Activated B cell treated with CpG ODN at 0.5 μM for 24 hours (primary cell): ENCODE measurements around the gene SH3GL3. TPM values are rescaled to one million over a fixed set of nuclear protein-coding genes. Genes with fewer than 3 reads are reported as not detected.

ENCODE experiments used
- ATAC-seq: fragments of 200-7000 bp; cut with Tn5 transposase; one replicate; pipeline ENCODE4 v1.10.0; 2021; ENCODE audit warnings: low read depth, mild to moderate bottlenecking, moderate library complexity
- CTCF ChIA-PET: fragments of 350-600 bp; sonication (Branson Sonifier 250); formaldehyde crosslinking; loops from one replicate; lab custom pipeline; 2021; ENCODE audit warnings: antibody characterized with exemption; lab: Charles Lee
- POLR2A ChIA-PET: fragments of 350-600 bp; sonication (Branson Sonifier 250); formaldehyde crosslinking; loops from one replicate; lab custom pipeline; 2021; ENCODE audit warnings: antibody characterized with exemption; lab: Charles Lee
- DNase-seq: peaks from one replicate; pipeline ENCODE4 v3.0.0; 2022
- H3K27ac Mint-ChIP-seq: one replicate; pipeline ENCODE4 v1.8.0; 2020; ENCODE audit warnings: mixed read lengths
- H3K27me3 Mint-ChIP-seq: one replicate; pipeline ENCODE4 v1.8.0; 2021; ENCODE audit warnings: mixed read lengths
- H3K36me3 Mint-ChIP-seq: one replicate; pipeline ENCODE4 v1.8.0; 2021; ENCODE audit warnings: low read depth, mixed read lengths
- H3K4me1 Mint-ChIP-seq: one replicate; pipeline ENCODE4 v1.8.0; 2021; ENCODE audit warnings: mixed read lengths
- H3K4me3 Mint-ChIP-seq: one replicate; pipeline ENCODE4 v1.8.0; 2020; ENCODE audit warnings: mild to moderate bottlenecking, mixed read lengths
- H3K9me3 Mint-ChIP-seq: one replicate; pipeline ENCODE4 v1.8.0; 2020; ENCODE audit warnings: mixed read lengths
- intact Hi-C: fragments of 100-400 bp; cut with micrococcal nuclease; formaldehyde crosslinking; loops from one replicate; pipeline ENCODE4 v1.15.1; 2024
- total RNA-seq: library from RNA; stranded (reverse); gene quantifications from 2 replicates; pipeline ENCODE4 v1.2.3, GENCODE V29; 2022
- TF ChIP-seq, protein P1 (sequence below): fragments of 200-600 bp; IDR thresholded peaks from one replicate; pipeline ENCODE4 v1.8.0; 2022; ENCODE audit warnings: antibody characterized with exemption, mild to moderate bottlenecking

Gene SH3GL3
- total RNA-seq, 1 donor from 2014 or later: not detected

- ATAC-seq (no peak), DNase-seq (no peak)
- Mint-ChIP-seq H3K27ac (no peak overlapping the region), H3K9me3 (no peaks in the 10 kb centered on the region), H3K4me3 (no peak overlapping the region), H3K27me3 (peaks cover 2% of the 10 kb centered on the region), H3K36me3 (no peaks in the 10 kb centered on the region), H3K4me1 (no peaks in the 10 kb centered on the region)
- CTCF ChIA-PET: no interaction called here
- TF ChIP-seq, protein P1, sequence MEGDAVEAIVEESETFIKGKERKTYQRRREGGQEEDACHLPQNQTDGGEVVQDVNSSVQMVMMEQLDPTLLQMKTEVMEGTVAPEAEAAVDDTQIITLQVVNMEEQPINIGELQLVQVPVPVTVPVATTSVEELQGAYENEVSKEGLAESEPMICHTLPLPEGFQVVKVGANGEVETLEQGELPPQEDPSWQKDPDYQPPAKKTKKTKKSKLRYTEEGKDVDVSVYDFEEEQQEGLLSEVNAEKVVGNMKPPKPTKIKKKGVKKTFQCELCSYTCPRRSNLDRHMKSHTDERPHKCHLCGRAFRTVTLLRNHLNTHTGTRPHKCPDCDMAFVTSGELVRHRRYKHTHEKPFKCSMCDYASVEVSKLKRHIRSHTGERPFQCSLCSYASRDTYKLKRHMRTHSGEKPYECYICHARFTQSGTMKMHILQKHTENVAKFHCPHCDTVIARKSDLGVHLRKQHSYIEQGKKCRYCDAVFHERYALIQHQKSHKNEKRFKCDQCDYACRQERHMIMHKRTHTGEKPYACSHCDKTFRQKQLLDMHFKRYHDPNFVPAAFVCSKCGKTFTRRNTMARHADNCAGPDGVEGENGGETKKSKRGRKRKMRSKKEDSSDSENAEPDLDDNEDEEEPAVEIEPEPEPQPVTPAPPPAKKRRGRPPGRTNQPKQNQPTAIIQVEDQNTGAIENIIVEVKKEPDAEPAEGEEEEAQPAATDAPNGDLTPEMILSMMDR: no peak
- intact Hi-C loops: no loop called here
- POLR2A ChIA-PET: no interaction called here
Observed at GRCh38 chr15:83510001-83510400, 62.9 kb downstream of the SH3GL3 start.

DNA sequence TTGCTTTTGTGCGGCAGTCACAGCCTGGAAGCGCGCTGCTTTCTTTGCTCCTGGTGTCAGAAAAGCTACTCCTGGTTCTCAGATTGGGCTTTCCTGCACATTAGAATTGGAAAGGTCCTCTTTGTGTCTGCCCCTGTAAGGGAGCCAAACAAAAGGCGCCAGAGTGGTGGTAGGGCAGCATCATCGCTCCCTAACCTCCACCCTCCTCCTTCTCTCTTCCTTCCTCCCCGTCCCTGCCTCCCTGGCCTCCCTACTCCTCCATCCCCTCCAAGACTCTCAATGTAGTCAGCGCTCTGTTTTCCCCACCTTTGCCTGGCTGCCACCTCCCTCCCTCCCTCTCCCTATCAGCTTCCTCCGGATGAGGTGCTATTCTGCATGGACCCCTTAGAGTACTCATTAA, 65.3 kb downstream of the SH3GL3 start:
- Mint-ChIP-seq H3K9me3 (no peaks in the 10 kb centered on the region), H3K27ac (no peak overlapping the region), H3K4me3 (no peak overlapping the region), H3K36me3 (no peaks in the 10 kb centered on the region), H3K4me1 (no peaks in the 10 kb centered on the region), H3K27me3 (peaks cover 2% of the 10 kb centered on the region)
- no peak for ATAC-seq
- ChIA-PET CTCF (no interaction called here), POLR2A (no interaction called here)
- intact Hi-C loops: no loop called here
- no peak for DNase-seq
- TF ChIP-seq, protein P1: no peak

GRCh38 chr15:83514584-83514983, 67.4 kb downstream of the SH3GL3 start:
- Mint-ChIP-seq H3K9me3 (no peaks in the 10 kb centered on the region), H3K27me3 (peaks cover 2% of the 10 kb centered on the region), H3K4me3 (no peak overlapping the region), H3K4me1 (no peaks in the 10 kb centered on the region), H3K36me3 (no peaks in the 10 kb centered on the region), H3K27ac (no peak overlapping the region)
- ChIA-PET CTCF (no interaction called here), POLR2A (no interaction called here)
- ATAC-seq (no peak), DNase-seq (no peak)
- intact Hi-C loops: no loop called here
- TF ChIP-seq, protein P1: no peak

DNA sequence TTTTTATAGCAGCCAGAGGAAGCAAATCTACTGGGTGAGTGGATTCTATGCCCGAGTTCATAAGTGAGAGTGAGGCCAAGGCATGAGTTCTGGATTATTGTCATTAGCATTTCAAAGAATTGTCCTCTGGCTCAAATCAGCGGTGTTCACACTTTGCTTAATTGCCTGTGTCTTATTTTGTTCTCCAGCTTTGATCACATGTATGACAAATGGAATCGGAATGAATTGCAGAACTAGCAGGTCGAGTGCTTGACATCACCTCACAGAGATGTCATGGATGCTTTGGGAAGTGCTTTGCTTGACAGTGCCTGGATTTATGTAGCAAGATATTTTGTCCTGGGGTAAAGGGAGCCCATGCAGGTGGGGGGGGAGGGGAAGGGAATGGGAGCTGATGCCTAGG, 68.0 kb downstream of the SH3GL3 start:
- Mint-ChIP-seq H3K27ac (no peak overlapping the region), H3K4me3 (no peak overlapping the region), H3K9me3 (no peaks in the 10 kb centered on the region), H3K4me1 (no peaks in the 10 kb centered on the region), H3K36me3 (no peaks in the 10 kb centered on the region), H3K27me3 (peaks cover 2% of the 10 kb centered on the region)
- ChIA-PET CTCF (no interaction called here), POLR2A (no interaction called here)
- intact Hi-C loops: no loop called here
- ATAC-seq (no peak), DNase-seq (no peak)
- TF ChIP-seq, protein P1: no peak

DNA sequence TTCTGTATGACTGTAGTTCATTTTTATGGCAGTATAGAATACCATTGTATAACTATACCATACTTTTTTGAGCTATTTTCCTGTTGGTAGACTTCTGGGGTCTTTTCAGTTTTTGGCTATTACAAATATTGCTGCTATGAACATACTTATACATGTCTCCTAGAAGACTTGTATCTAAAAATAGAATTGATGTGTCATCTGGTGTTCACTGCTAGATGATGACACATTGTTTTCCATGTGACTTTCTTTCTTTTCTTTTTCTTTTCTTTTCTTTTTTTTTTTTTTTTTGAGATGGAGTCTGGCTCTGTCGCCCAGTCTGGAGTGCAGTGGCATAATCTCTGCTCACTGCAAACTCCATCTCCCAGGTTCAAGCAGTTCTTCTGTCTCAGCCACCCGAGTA, 69.8 kb downstream of the SH3GL3 start:
- H3K27me3 Mint-ChIP-seq: peaks cover 6% of the 10 kb centered on the region
- ChIA-PET POLR2A (no interaction called here), CTCF (no interaction called here)
- no peaks in the 10 kb centered on the region for H3K9me3 Mint-ChIP-seq
- TF ChIP-seq, protein P1: no peak
- H3K36me3 Mint-ChIP-seq: no peaks in the 10 kb centered on the region
- DNase-seq (no peak), ATAC-seq (no peak)
- intact Hi-C loops: no loop called here
- H3K4me3 Mint-ChIP-seq: no peak overlapping the region
- H3K4me1 Mint-ChIP-seq: no peaks in the 10 kb centered on the region
- H3K27ac Mint-ChIP-seq: no peak overlapping the region
